Vagina (tissue), 2 donors: ENCODE data around the gene BTNL2.

Experiments used
- POLR2A ChIP-seq, 2 donors: fragments of 450-650 bp; IDR thresholded peaks; one replicate each; pipeline ENCODE4 v1.6.1; 2017; ENCODE audit warnings: antibody characterized with exemption in 2 of 2, mild to moderate bottlenecking in 2 of 2, moderate library complexity in 2 of 2
- POLR2AphosphoS5 ChIP-seq, 2 donors: sonication (generic); formaldehyde crosslinking; IDR thresholded peaks; one replicate each; pipeline ENCODE4 v1.9.0; 2017; ENCODE audit warnings: antibody characterized with exemption in 2 of 2, mild to moderate bottlenecking in 2 of 2, low read depth in 1 of 2; ENCODE audit not compliant: insufficient read depth in 1 of 2
- TF ChIP-seq, protein P1 (sequence below), 3 experiments: fragments of 450-650 bp in 2 of 3; fragments of 200-600 bp in 1 of 3; sonication (generic) in 1 of 3; IDR thresholded peaks; one replicate each; pipeline ENCODE4 v1.5.1; 2017 to 2019; ENCODE audit warnings: antibody characterized with exemption in 3 of 3, mild to moderate bottlenecking in 2 of 3, moderate library complexity in 2 of 3

DNA sequence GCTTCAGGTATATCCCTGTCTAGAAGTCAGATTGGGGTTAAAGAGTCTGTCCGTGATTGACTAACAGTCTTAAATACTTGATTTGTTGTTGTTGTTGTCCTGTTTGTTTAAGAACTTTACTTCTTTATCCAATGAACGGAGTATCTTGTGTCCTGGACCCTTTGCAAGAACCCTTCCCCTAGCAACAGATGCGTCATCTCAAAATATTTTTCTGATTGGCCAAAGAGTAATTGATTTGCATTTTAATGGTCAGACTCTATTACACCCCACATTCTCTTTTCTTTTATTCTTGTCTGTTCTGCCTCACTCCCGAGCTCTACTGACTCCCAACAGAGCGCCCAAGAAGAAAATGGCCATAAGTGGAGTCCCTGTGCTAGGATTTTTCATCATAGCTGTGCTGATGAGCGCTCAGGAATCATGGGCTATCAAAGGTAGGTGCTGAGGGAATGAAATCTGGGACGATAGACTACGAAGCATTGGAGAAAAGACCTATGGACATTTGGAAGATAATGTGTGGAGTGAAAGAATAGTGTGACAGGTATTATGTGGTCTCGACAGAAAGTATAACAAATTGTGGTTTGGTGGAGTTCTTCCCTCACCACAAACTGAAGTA is 32.7 kb upstream of the BTNL2 start, which contains the start of gene HLA-DRA:
- TF ChIP-seq, protein P1, sequence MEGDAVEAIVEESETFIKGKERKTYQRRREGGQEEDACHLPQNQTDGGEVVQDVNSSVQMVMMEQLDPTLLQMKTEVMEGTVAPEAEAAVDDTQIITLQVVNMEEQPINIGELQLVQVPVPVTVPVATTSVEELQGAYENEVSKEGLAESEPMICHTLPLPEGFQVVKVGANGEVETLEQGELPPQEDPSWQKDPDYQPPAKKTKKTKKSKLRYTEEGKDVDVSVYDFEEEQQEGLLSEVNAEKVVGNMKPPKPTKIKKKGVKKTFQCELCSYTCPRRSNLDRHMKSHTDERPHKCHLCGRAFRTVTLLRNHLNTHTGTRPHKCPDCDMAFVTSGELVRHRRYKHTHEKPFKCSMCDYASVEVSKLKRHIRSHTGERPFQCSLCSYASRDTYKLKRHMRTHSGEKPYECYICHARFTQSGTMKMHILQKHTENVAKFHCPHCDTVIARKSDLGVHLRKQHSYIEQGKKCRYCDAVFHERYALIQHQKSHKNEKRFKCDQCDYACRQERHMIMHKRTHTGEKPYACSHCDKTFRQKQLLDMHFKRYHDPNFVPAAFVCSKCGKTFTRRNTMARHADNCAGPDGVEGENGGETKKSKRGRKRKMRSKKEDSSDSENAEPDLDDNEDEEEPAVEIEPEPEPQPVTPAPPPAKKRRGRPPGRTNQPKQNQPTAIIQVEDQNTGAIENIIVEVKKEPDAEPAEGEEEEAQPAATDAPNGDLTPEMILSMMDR (IDR thresholded peaks at IDR 0.05): no peak
- TF ChIP-seq POLR2AphosphoS5 (IDR thresholded peaks at IDR 0.05; ENCODE audit: insufficient read depth in 1 of 2, low read depth in 1 of 2): peak in 1 of 2 donors; percentile 19
- TF ChIP-seq POLR2A (IDR thresholded peaks at IDR 0.05): peak in 1 of 2 donors; percentile 18
